Dedifferentiated amniotic fluid mesenchymal stem cell (primary cell): Measurements from ENCODE around the gene CEP70.
"Not testable (repeated sequence)": the region's sequence is repeated elsewhere in the genome, so short reads cannot be mapped to it uniquely, and the experiment has no call there.

Experiments used
- DNase-seq: peaks from one replicate; pipeline ENCODE4 v3.0.0-alpha.2; 2016; ENCODE audit errors: extremely low spot score

CEP70 gene

DNA sequence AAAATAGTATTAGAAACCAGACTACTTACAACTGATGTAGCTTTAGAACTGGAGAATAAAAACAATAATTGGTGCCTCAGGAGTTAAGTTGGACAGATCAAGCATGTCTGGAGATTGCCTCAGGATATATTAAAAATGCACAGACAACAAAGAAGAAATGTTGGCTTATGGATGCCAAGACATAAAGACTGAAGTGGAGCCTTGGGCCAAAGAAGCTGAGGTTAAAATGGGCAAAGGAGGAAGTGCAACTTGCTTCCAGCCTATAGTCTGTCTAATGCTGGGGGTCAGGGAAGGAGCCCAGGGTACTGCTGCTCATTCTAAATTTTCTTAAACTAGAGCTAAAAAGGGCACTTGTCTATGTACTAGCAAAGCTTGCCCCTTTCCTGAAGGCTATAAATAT is 82.1 kb downstream of the CEP70 start:
- no peak for DNase-seq

DNA sequence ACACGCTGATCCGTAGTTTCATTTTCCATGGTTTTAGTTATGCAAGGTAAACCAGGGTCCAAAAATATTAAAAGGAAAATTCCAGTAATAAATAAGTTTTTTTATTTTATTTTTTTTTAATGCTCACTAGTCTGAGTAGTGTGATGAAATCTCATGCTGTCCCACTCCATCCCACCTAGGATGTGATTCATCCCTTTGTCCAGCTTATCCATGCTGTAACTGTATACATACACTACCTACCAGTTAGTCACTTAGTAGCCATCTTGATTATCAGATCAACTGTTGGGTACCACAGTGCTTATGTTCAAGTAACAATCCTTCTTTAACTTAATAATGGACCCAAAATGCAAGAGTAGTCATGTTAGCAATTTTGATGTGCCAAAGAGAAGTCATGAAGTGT is 84.5 kb downstream of the CEP70 start:
- no peak for DNase-seq

DNA sequence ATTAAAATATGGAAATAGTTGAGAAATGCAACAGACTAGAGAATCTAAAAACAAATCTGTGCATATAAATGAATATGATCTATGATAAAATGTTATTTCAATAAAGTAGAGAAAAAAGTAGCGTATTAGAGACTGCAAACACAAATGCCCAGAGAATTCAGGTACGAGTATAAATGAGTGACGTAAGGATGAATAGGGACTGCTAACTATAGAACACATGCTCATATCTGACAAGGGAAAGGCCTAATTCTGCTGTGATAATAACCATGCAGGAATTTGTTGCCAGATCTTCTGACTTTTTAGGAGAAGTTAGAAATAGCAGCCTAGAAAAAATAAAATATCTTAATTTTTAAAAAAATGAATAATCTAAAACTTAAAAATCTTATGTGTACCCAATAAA is 86.5 kb downstream of the CEP70 start:
- no peak for DNase-seq

DNA sequence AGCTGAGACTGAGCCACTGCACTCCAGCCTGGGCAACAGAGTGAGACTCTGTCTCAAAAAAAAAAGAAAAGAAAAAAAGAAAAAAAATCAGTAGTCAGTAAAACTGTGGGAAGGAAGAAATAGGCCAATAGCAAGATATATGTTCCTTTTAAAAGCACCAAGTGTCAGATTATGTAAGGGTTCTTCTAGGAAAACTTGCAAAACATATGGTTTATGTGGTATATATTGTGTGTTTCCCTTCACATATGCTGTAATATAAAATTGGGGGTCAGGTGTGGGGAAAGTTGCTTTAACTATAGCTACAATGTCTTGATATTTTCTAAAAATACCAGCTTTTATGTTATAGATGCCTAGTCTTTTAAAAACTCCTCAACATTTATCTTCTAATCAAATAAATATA is 95.1 kb downstream of the CEP70 start:
- no peak for DNase-seq

- DNase-seq, result no peak
Measured at GRCh38 chr3:138497851-138498250, 96.2 kb downstream of the CEP70 start.

DNA sequence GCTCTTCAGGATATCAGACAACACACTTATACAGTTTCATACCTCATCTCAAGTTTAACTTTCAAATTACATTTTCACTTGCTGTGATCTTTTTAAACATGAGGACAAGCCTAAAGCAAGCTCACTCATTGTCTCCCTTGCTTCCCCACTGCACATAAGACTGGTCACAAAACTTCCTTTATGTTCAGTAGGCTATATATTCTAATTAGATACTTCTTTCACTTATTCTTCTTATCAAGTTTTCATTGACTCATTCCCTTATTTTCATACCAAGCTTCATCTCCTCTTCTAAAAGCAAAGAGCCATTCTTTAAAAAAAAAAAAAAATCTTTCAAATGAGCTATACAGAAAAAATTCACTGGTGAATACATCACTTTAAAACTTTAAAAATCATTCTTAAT is 97.0 kb downstream of the CEP70 start:
- DNase-seq, result no peak

- no peak for DNase-seq
Measured at GRCh38 chr3:138496436-138496835, 97.6 kb downstream of the CEP70 start.

GRCh38 chr3:138495638-138496037 is 98.4 kb downstream of the CEP70 start:
- DNase-seq, result not testable (repeated sequence)

DNA sequence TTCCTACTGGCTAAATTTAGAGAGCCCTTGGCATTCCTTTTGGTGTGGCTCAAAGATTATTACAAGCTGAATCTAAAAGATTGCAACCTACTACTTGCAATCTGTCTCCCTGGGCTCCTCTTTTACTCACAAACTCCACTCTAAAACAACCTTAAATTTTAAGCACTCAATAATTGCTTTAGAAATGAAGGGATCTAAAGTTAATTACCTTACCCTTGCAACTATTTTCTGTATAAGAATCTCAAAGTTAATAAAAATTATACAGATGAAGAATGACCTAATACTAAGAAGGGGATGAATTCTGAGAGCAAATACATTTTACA is 99.5 kb downstream of the CEP70 start:
- no peak for DNase-seq

GRCh38 chr3:138493804-138494606 is 100.1 kb downstream of the CEP70 start:
- peak; percentile 49 for DNase-seq

DNA sequence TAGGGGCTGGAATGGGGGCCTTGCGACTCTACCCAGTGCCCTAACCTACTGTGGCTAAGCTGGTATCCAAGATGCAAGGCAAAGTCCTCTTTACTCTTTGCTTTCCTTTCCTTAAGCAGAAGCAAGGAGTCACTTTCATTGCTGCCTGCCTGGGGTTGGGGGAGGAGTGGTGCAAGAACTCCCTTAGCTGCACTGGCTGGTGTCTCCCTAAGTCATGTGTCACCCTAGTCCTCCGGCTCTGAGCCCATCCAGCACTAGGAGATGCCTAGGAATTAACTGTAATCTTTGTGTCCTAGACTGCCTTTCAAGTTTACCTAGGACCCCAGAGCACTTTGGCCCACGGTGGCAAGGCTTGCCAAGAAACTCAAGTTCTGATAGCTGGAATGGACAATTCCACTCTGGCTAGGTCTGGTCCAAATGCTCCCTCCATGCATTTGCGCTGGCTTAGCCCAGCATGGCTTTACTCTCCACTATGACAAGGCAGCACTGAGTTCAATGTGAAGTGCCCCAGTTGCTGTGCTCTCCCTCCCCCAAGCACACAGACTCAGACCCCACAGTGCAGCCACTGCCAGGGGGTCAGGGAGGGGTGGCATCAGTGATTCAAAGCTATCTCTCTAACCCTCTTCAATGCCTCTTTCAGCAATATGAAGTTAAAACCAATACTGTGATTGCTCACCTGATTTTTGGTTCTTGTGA is 100.9 kb downstream of the CEP70 start:
- DNase-seq, result no peak

DNA sequence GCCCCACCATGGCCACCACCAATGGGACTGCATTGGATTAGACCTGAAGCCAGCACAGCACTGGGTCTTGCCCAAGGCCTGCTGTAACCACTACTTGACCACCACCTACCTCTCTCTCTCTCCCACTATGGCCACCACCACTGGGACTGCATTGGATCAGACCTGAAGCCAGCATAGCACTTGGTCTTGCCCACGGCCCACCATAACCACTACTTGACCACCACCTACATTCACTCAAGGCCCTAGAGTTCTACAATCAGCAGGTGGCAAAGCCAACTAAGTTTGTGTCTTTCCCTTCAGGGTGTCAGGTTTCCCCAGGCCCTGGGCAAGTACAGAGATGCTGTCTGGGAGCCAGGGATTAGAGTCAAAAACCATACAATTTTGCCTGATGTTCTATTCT is 102.1 kb downstream of the CEP70 start:
- no peak for DNase-seq

- not testable (repeated sequence) for DNase-seq
Measured at GRCh38 chr3:138486580-138486979, 107.5 kb downstream of the CEP70 start.

GRCh38 chr3:138484672-138485071 is 109.4 kb downstream of the CEP70 start:
- not testable (repeated sequence) for DNase-seq

- no peak for DNase-seq
Measured at GRCh38 chr3:138479438-138479863, 114.6 kb downstream of the CEP70 start.

DNA sequence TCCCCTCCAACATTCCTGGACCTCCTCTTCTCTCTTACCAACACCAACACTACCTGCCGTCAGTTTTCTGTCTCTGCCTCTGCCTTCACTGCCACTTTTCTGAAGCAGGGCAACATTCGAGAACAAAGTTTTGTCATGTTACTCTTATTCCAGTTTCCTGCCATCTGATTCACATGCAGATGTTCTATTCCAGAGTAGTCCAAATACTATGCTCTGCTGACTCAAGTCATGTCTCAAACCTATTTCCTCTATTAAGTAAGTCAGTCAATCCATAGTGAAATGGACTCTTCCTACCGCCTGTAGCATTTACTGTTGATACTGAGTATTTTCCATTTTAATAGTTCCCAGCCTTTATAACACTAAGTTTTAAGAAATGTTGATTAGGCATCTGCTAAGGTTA is 116.3 kb downstream of the CEP70 start:
- DNase-seq, result no peak

- DNase-seq, result no peak
Measured at GRCh38 chr3:138477120-138477519, 116.9 kb downstream of the CEP70 start.

DNA sequence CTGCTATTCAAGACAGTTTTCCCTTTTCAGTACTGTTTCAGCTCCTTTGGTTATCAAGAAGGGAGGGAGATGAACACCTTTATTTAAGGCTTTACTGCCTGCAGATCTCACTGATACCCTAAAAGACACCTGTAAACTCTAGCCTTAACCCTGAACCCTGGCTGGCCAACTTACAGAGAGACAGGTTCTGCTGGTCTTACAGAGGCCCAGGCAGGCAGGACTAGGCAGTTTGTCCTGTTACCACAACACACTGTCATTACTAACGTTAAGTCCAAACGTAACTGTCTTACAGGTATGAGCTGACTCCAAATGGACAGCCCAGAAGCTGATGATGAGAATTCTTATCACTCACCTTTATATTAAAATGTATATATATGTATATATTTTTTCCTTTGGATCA is 117.5 kb downstream of the CEP70 start:
- DNase-seq, result no peak

- no peak for DNase-seq
Measured at GRCh38 chr3:138474163-138474562, 119.9 kb downstream of the CEP70 start.

DNA sequence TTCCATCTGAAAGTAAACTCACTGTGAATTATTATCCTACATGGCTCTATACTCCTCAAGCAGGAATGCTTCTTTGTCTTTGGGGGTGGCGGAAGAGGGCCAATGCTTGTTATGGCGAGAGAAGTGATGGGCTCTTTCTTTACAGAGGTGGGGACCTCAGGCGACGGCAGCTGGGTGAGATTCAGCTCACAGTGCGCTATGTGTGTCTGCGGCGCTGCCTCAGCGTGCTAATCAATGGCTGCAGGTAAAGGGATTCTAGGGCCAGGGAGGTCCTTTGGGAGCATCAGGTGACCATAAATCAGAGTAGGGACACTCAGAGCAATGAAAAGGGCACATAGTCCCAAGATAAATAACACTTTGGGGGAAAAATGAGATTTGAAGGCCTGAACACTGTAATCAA is 120.7 kb downstream of the CEP70 start:
- DNase-seq, result no peak

GRCh38 chr3:138472141-138472825 is 121.8 kb downstream of the CEP70 start:
- DNase-seq, result no peak

- no peak for DNase-seq
Measured at GRCh38 chr3:138471481-138471880, 122.6 kb downstream of the CEP70 start.

DNA sequence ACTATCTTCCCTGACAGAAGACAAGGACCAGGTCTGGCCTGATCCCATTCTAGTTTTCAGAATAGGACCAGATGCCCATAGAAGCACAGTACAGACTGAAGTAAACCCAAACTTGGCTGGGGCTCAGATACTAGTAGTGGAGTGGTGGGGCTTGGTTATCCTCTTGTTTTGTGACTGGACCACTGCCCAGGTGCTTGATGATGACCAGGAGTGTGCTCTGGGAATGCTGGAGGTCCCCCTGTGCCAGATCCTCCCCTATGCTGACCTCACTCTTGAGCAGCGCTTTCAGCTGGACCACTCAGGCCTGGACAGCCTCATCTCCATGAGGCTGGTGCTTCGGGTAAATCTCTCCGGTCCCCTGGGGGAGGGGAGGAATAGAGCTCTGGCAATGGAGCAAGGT is 123.4 kb downstream of the CEP70 start:
- no peak for DNase-seq
